HG03442 (cell line): ENCODE results near the gene PCNA.
"Not testable (repeated sequence)": the region's sequence is repeated elsewhere in the genome, so short reads cannot be mapped to it uniquely, and the experiment has no call there.

ENCODE experiments used
- ATAC-seq: cut with Tn5 transposase; IDR thresholded peaks from one replicate; pipeline ENCODE4 v1.9.1; 2021; ENCODE audit warnings: mild to moderate bottlenecking, moderate library complexity; ENCODE audit not compliant: unreplicated experiment

PCNA gene

GRCh38 chr20:5099909-5100308 lies 19.8 kb downstream of the PCNA start:
- not testable (repeated sequence) for ATAC-seq

- not testable (repeated sequence) for ATAC-seq
These were observed 20.7 kb downstream of the PCNA start for GRCh38 chr20:5099009-5099408.

GRCh38 chr20:5096463-5096862 lies 23.3 kb downstream of the PCNA start:
- no peak for ATAC-seq

- ATAC-seq: no peak
These were observed 23.8 kb downstream of the PCNA start for GRCh38 chr20:5095931-5096330.

- no peak for ATAC-seq
These were observed 24.3 kb downstream of the PCNA start for GRCh38 chr20:5095454-5095853.

- no peak for ATAC-seq
These were observed 26.9 kb downstream of the PCNA start for GRCh38 chr20:5092765-5093339.

- ATAC-seq: no peak
These were observed 27.9 kb downstream of the PCNA start for GRCh38 chr20:5091902-5092301.

- peak; percentile 68 for ATAC-seq
These were observed 29.6 kb downstream of the PCNA start for GRCh38 chr20:5090191-5090590.

GRCh38 chr20:5088688-5089087 lies 31.1 kb downstream of the PCNA start:
- ATAC-seq: no peak

GRCh38 chr20:5085380-5085779 lies 34.4 kb downstream of the PCNA start:
- ATAC-seq: no peak

- no peak for ATAC-seq
These were observed 39.3 kb downstream of the PCNA start for GRCh38 chr20:5080384-5080877.

GRCh38 chr20:5078399-5078958 lies 41.3 kb downstream of the PCNA start:
- ATAC-seq: peak; percentile 96

- no peak for ATAC-seq
These were observed 41.9 kb downstream of the PCNA start for GRCh38 chr20:5077761-5078387.

- ATAC-seq: not testable (repeated sequence)
These were observed 42.8 kb downstream of the PCNA start for GRCh38 chr20:5076913-5077312.

GRCh38 chr20:5074232-5074674 lies 45.5 kb downstream of the PCNA start:
- no peak for ATAC-seq

GRCh38 chr20:5073660-5074231 lies 46.0 kb downstream of the PCNA start:
- ATAC-seq: no peak

- ATAC-seq: no peak
These were observed 46.8 kb downstream of the PCNA start for GRCh38 chr20:5072756-5073659.

- ATAC-seq: not testable (repeated sequence)
These were observed 47.8 kb downstream of the PCNA start for GRCh38 chr20:5071942-5072341.

- ATAC-seq: no peak
These were observed 49.2 kb downstream of the PCNA start for GRCh38 chr20:5070570-5070969.

GRCh38 chr20:5070081-5070480 lies 49.7 kb downstream of the PCNA start:
- ATAC-seq: no peak
